ENCODE data around the gene NEDD4L.

GRCh38 chr18:58267493-58267892, 223.5 kb downstream of the NEDD4L start:
- TF ChIP-seq CTCF (IDR thresholded peaks at IDR 0.05) (no peak), POLR2A (IDR thresholded peaks at IDR 0.05) (no peak)

Data from testis (tissue), 2 donors.